Stimulated activated CD8-positive, alpha-beta memory T cell treated with anti-CD3 and anti-CD28 coated beads, Interleukin-7, amount 100 ng/mL, for 1 hour (primary cell): Measurements from ENCODE around the gene MBNL2.
"Not testable (repeated sequence)": the region's sequence is repeated elsewhere in the genome, so short reads cannot be mapped to it uniquely, and the experiment has no call there.

Experiments used
- DNase-seq, 2 donors: peaks; one replicate each; pipeline ENCODE4 v3.0.0-alpha.2; 2020; ENCODE audit warnings: low read depth in 2 of 2

Gene MBNL2

GRCh38 chr13:97221989-97222700 lies at the start of gene MBNL2:
TSS of gene MBNL2 (plus strand) at chr13:97222333. CDS start at chr13:97276236, 53,903 bp downstream.
- DNase-seq, result peak; percentile 61 to 71

GRCh38 chr13:97174638-97175037 lies 47.5 kb upstream of the MBNL2 start:
- DNase-seq, result no peak

- DNase-seq, result no peak
These were observed 47.1 kb upstream of the MBNL2 start for GRCh38 chr13:97175041-97175440.

- no peak for DNase-seq
These were observed 42.6 kb upstream of the MBNL2 start for GRCh38 chr13:97179501-97179900.

- DNase-seq, result no peak
These were observed 39.8 kb upstream of the MBNL2 start for GRCh38 chr13:97182111-97182890.

GRCh38 chr13:97185291-97185690 lies 36.8 kb upstream of the MBNL2 start:
- DNase-seq, result no peak

- no peak for DNase-seq
These were observed 36.4 kb upstream of the MBNL2 start for GRCh38 chr13:97185751-97186150.

GRCh38 chr13:97188207-97188606 lies 33.9 kb upstream of the MBNL2 start:
- no peak for DNase-seq

GRCh38 chr13:97189928-97190327 lies 32.2 kb upstream of the MBNL2 start:
- DNase-seq, result no peak

- DNase-seq, result no peak
These were observed 31.0 kb upstream of the MBNL2 start for GRCh38 chr13:97191142-97191541.

- no peak for DNase-seq
These were observed 30.5 kb upstream of the MBNL2 start for GRCh38 chr13:97191615-97192014.

GRCh38 chr13:97192166-97192565 lies 30.0 kb upstream of the MBNL2 start:
- DNase-seq, result no peak

- DNase-seq, result no peak
These were observed 28.6 kb upstream of the MBNL2 start for GRCh38 chr13:97193577-97193976.

GRCh38 chr13:97194479-97194878 lies 27.7 kb upstream of the MBNL2 start:
- DNase-seq, result no peak

- DNase-seq, result no peak
These were observed 25.8 kb upstream of the MBNL2 start for GRCh38 chr13:97196340-97196739.

- no peak for DNase-seq
These were observed 23.4 kb upstream of the MBNL2 start for GRCh38 chr13:97198753-97199152.

- DNase-seq, result no peak
These were observed 22.7 kb upstream of the MBNL2 start for GRCh38 chr13:97199451-97199850.

- DNase-seq, result no peak
These were observed 21.8 kb upstream of the MBNL2 start for GRCh38 chr13:97200081-97200942.

- DNase-seq, result no peak
These were observed 19.4 kb upstream of the MBNL2 start for GRCh38 chr13:97202761-97203160.

- no peak for DNase-seq
These were observed 16.7 kb upstream of the MBNL2 start for GRCh38 chr13:97205465-97205864.

GRCh38 chr13:97205982-97206381 lies 16.2 kb upstream of the MBNL2 start:
- DNase-seq, result no peak

- not testable (repeated sequence) for DNase-seq
These were observed 14.9 kb upstream of the MBNL2 start for GRCh38 chr13:97207252-97207651.
